H9 (cell line): ENCODE data around the gene TMPRSS9. TPM values are rescaled to one million over a fixed set of nuclear protein-coding genes. Genes with fewer than 3 reads are reported as not detected.

ENCODE experiments used
- DNase-seq: peaks from one replicate; pipeline ENCODE4 v3.0.0-alpha.2; 2017
- H2AFZ ChIP-seq: one replicate; pipeline ENCODE4 v1.6.1; 2013; ENCODE audit warnings: mild to moderate bottlenecking, low read length, control low read depth, moderate library complexity
- H2AK5ac ChIP-seq: 2 replicates; pipeline ENCODE4 v1.6.1; 2013; ENCODE audit warnings: low read length, control low read depth, mixed read lengths; ENCODE audit not compliant: insufficient read length
- H2BK120ac ChIP-seq: one replicate; pipeline ENCODE4 v1.6.1; 2013; ENCODE audit warnings: low read depth, mild to moderate bottlenecking, low read length, control low read depth, inconsistent platforms; ENCODE audit not compliant: poor library complexity, severe bottlenecking
- H2BK12ac ChIP-seq: 2 replicates; pipeline ENCODE4 v1.6.1; 2013; ENCODE audit warnings: low read length, control low read depth, mixed read lengths, low read depth; ENCODE audit not compliant: insufficient read length
- H2BK15ac ChIP-seq: 2 replicates; pipeline ENCODE4 v1.6.1; 2013; ENCODE audit warnings: low read depth, low read length, control low read depth
- H2BK20ac ChIP-seq: one replicate; pipeline ENCODE4 v1.6.1; 2013; ENCODE audit warnings: low read depth, mild to moderate bottlenecking, low read length, control low read depth, inconsistent platforms; ENCODE audit not compliant: poor library complexity, severe bottlenecking
- H2BK5ac ChIP-seq: 2 replicates; pipeline ENCODE4 v1.6.1; 2013; ENCODE audit warnings: low read length, control low read depth, mixed read lengths; ENCODE audit not compliant: insufficient read length
- H3K14ac ChIP-seq: 2 replicates; pipeline ENCODE4 v1.6.1; 2013; ENCODE audit warnings: low read length, control low read depth; ENCODE audit not compliant: insufficient read depth
- H3K18ac ChIP-seq: 2 replicates; pipeline ENCODE4 v1.6.1; 2013; ENCODE audit warnings: low read depth, mild to moderate bottlenecking, mixed read lengths, low read length, control low read depth; ENCODE audit not compliant: insufficient read length
- H3K23ac ChIP-seq: 2 replicates; pipeline ENCODE4 v1.6.1; 2013; ENCODE audit warnings: low read length, control low read depth, mixed read lengths, low read depth; ENCODE audit not compliant: insufficient read length
- H3K23me2 ChIP-seq: 2 replicates; pipeline ENCODE4 v1.6.1; 2013; ENCODE audit warnings: low read depth, mild to moderate bottlenecking, mixed read lengths, low read length, control low read depth; ENCODE audit not compliant: insufficient read length, poor library complexity, severe bottlenecking
- H3K27ac ChIP-seq: 2 replicates; pipeline ENCODE4 v1.5.1; 2013; ENCODE audit warnings: low read length, control low read depth, mixed read lengths, low read depth; ENCODE audit not compliant: insufficient read length
- H3K27me3 ChIP-seq: 2 replicates; pipeline ENCODE4 v1.6.1; 2013; ENCODE audit warnings: low read length, control low read depth, inconsistent platforms; ENCODE audit not compliant: insufficient read depth
- H3K4ac ChIP-seq: 2 replicates; pipeline ENCODE4 v1.6.1; 2013; ENCODE audit warnings: low read depth, mild to moderate bottlenecking, control low read depth, inconsistent platforms, low read length, moderate library complexity
- H3K4me1 ChIP-seq: 2 replicates; pipeline ENCODE4 v1.6.1; 2013; ENCODE audit warnings: low read length, control low read depth, inconsistent platforms; ENCODE audit not compliant: insufficient read depth
- H3K4me2 ChIP-seq: 2 replicates; pipeline ENCODE4 v1.6.1; 2013; ENCODE audit warnings: low read length, control low read depth, mixed read lengths; ENCODE audit not compliant: insufficient read length, insufficient read depth
- H3K56ac ChIP-seq: 2 replicates; pipeline ENCODE4 v1.6.1; 2013; ENCODE audit warnings: low read depth, mild to moderate bottlenecking, mixed read lengths, low read length, control low read depth; ENCODE audit not compliant: insufficient read length
- H3K79me1 ChIP-seq: 2 replicates; pipeline ENCODE4 v1.6.1; 2013; ENCODE audit warnings: low read depth, mild to moderate bottlenecking, moderate library complexity, low read length, control low read depth, inconsistent platforms; ENCODE audit not compliant: insufficient read depth, poor library complexity, severe bottlenecking
- H3K79me2 ChIP-seq: 2 replicates; pipeline ENCODE4 v1.6.1; 2013; ENCODE audit warnings: low read length, control low read depth, inconsistent platforms; ENCODE audit not compliant: insufficient read depth
- H3K9ac ChIP-seq: 2 replicates; pipeline ENCODE4 v1.6.1; 2013; ENCODE audit warnings: low read length, control low read depth, mixed read lengths; ENCODE audit not compliant: insufficient read length; ENCODE audit errors: extremely low read depth
- H3K9me3 ChIP-seq: one replicate; pipeline ENCODE4 v1.6.1; 2013; ENCODE audit warnings: low read depth, low read length, inconsistent platforms; ENCODE audit not compliant: control insufficient read depth
- H3T11ph ChIP-seq: one replicate; pipeline ENCODE4 v1.6.1; 2013; ENCODE audit warnings: mild to moderate bottlenecking, low read length, control low read depth, inconsistent platforms
- H4K20me1 ChIP-seq: one replicate; pipeline ENCODE4 v1.6.1; 2013; ENCODE audit not compliant: control insufficient read depth, insufficient read length, insufficient read depth
- H4K5ac ChIP-seq: 2 replicates; pipeline ENCODE4 v1.6.1; 2013; ENCODE audit warnings: low read depth, mild to moderate bottlenecking, mixed read lengths, low read length, control low read depth; ENCODE audit not compliant: insufficient read length
- H4K8ac ChIP-seq: replicated peaks from 2 replicates; pipeline ENCODE4 v1.6.1; 2013; ENCODE audit warnings: low read length, control low read depth, mixed read lengths, low read depth; ENCODE audit not compliant: insufficient read length
- H4K91ac ChIP-seq: 2 replicates; pipeline ENCODE4 v1.6.1; 2013; ENCODE audit warnings: low read depth, mild to moderate bottlenecking, moderate library complexity, mixed read lengths, low read length, control low read depth; ENCODE audit not compliant: insufficient read length
- H3K27ac Mint-ChIP-seq, 3 experiments: 2 replicates in 2 of 3; 3 replicates in 1 of 3; pipeline ENCODE4 v1.8.0; 2020 to 2021; ENCODE audit warnings: mixed read lengths in 3 of 3, mild to moderate bottlenecking in 1 of 3, moderate library complexity in 1 of 3
- H3K27me3 Mint-ChIP-seq: 2 replicates; pipeline ENCODE4 v1.8.0; 2021; ENCODE audit warnings: low read depth, mild to moderate bottlenecking, moderate library complexity, mixed read lengths
- H3K36me3 Mint-ChIP-seq, 3 experiments: 2 replicates in 2 of 3; 3 replicates in 1 of 3; pipeline ENCODE4 v1.8.0; 2020 to 2021; ENCODE audit warnings: low read depth in 3 of 3, mixed read lengths in 3 of 3; ENCODE audit not compliant: insufficient read depth in 1 of 3
- H3K4me1 Mint-ChIP-seq, 2 experiments: 2 replicates each; pipeline ENCODE4 v1.8.0; 2020; ENCODE audit warnings: mixed read lengths in 2 of 2
- H3K4me3 Mint-ChIP-seq, 2 experiments: 2 replicates in 1 of 2; 3 replicates in 1 of 2; pipeline ENCODE4 v1.8.0; 2020 to 2021; ENCODE audit warnings: mild to moderate bottlenecking in 2 of 2, mixed read lengths in 2 of 2, moderate library complexity in 1 of 2
- H3K9me3 Mint-ChIP-seq, 2 experiments: 2 replicates in 1 of 2; 3 replicates in 1 of 2; pipeline ENCODE4 v1.8.0; 2020; ENCODE audit warnings: mild to moderate bottlenecking in 2 of 2, mixed read lengths in 2 of 2, moderate library complexity in 1 of 2
- CTCF ChIP-seq: fragments of 200-600 bp; sonication (generic); conservative IDR thresholded peaks from 3 replicates; pipeline ENCODE4 v1.8.0; 2021; ENCODE audit warnings: antibody characterized with exemption, mild to moderate bottlenecking
- WGBS: extraction: QIAGEN DNeasy Blood & Tissue Kit; methylation state at CpG from one replicate; pipeline ENCODE4 v1.1.7; 2013; ENCODE audit warnings: missing lambda C conversion rate, low lambda C conversion rate, mixed read lengths; ENCODE audit not compliant: insufficient read length; ENCODE audit errors: extremely low coverage; 5-methylcytosine and 5-hydroxymethylcytosine counted together
- total RNA-seq: library from RNA; stranded (reverse); gene quantifications from 2 replicates; pipeline ENCODE4 v1.2.1, GENCODE V29; 2021

The TMPRSS9 gene
- total RNA-seq, 1 experiment from 2014 or later: 0.24 TPM

- Histone ChIP-seq H3K79me1 (peaks cover 8% of the 10 kb centered on the region), H3K18ac (no peak overlapping the region), H4K5ac (no peak overlapping the region), H3K56ac (no peak overlapping the region), H3K79me2 (peaks cover 41% of the 10 kb centered on the region; the same call in 1 of the 2 replicates), H3K9ac (no peak overlapping the region), H2BK15ac (no peak overlapping the region), H2BK20ac (no peak overlapping the region), H2BK5ac (no peak overlapping the region), H3K27ac (no peak overlapping the region), H3K23me2 (no peaks in the 10 kb centered on the region), H2BK12ac (no peak overlapping the region), H2BK120ac (no peak overlapping the region), H4K91ac (no peak overlapping the region), H3K14ac (no peak overlapping the region), H3T11ph (no peak overlapping the region), H4K8ac (no peak overlapping the region), H3K23ac (no peak overlapping the region), H3K4ac (no peak overlapping the region), H3K4me1 (no peaks in the 10 kb centered on the region; the same call in 1 of the 2 replicates), H3K9me3 (no peaks in the 10 kb centered on the region), H3K4me2 (no peak overlapping the region), H4K20me1 (no peaks in the 10 kb centered on the region), H3K27me3 (no peaks in the 10 kb centered on the region), H2AFZ (no peak overlapping the region), H2AK5ac (no peak overlapping the region)
- no CpG with 5 or more reads among the region's 18 CpGs for WGBS
- Mint-ChIP-seq H3K27me3 (no peaks in the 10 kb centered on the region), H3K27ac (peak overlapping the region in 1 of 3 experiments; percentile 89; a peak in 1 of 7 replicates), H3K4me1 (peaks cover 13 to 24% of the 10 kb centered on the region in 2 experiments), H3K9me3 (no peaks in the 10 kb centered on the region), H3K36me3 (peaks cover 0 to 12% (median 5%) of the 10 kb centered on the region in 3 experiments; a peak in 5 of 7 replicates), H3K4me3 (no peak overlapping the region)
- TF ChIP-seq CTCF: no peak
- no peak for DNase-seq
Observed at GRCh38 chr19:2451741-2452140, 91.7 kb downstream of the TMPRSS9 start.
